HG02970 (cell line): ENCODE results near the gene ARHGEF17.

Experiments used
- ATAC-seq: cut with Tn5 transposase; IDR thresholded peaks from one replicate; pipeline ENCODE4 v1.9.1; 2021; ENCODE audit warnings: mild to moderate bottlenecking, moderate library complexity, moderate number of reproducible peaks; ENCODE audit not compliant: unreplicated experiment, low FRiP score

Gene ARHGEF17

DNA sequence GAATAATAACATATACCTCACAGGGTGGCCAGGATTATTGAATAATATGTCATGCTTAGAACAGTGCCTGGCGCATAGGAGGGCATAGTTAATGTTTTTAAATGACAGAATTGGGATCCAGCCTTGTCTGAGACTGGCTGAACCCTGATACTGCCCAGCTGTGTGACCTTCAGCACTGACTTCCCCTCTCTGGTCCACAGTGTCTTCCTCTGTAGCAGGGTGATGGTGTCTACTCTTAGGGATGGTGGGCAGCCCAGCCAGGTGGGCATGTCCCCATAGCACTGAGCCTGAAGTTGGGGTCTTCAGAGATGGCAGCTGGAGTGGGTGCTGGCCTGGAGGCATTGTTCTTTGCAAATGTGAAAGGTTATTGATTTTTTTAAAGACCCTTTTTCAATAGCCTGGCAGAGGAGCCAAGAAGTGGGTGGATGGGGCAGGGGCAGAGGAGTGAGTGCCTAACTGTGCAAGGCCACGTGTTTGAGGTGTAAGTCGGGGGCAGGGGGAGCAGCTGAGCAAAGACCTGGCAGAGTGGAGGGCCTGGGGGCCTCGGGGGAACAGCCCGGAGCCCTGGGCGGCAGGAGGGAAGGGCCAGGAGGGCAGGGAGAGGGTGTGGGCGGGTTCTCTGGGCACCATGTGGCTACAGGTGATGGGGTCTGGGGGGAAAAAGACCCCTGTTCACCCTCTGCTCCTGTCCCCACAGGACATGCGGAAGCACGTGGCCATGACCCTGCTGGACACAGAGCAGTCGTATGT lies 38.3 kb downstream of the ARHGEF17 start:
- no peak for ATAC-seq

DNA sequence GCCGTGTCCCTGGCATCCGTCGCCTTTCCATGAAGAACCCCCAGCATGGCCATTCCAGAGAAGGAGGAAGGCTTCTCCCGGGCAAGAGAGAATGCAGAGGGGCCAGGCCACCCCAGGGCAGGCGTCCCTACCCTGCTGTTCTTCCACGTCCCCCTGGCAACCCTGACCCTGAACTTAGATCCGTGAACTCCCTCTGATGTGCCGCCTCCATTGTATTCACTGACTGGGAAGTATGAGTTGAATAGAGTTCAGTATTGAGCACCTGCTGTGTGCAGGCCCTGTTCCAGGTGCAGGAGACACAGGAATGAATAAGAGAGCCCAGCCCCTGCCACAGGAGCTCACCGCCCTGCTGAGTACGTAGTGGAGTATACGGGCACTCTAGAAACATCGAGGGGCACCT lies 39.0 kb downstream of the ARHGEF17 start:
- ATAC-seq: no peak

DNA sequence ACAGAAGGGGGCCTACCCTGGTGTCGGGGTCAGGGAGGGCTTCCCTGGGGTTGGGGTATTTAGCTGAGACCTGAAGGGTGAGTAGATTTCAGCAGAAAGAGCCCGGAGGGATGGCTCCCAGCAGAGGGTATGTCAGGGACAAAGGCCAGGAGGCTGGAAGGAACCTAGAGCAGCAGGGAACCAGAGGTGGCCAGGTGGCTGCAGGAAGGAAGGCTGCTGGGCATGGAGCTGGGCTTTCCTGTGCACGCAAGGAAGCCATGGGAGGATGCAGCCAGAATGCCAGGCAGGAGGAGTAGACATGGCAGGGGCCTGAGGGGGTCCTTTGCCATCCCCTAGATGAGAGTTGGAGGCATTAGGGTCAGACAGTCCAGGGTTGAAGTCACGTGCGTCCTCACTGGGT lies 40.8 kb downstream of the ARHGEF17 start:
- ATAC-seq: no peak

DNA sequence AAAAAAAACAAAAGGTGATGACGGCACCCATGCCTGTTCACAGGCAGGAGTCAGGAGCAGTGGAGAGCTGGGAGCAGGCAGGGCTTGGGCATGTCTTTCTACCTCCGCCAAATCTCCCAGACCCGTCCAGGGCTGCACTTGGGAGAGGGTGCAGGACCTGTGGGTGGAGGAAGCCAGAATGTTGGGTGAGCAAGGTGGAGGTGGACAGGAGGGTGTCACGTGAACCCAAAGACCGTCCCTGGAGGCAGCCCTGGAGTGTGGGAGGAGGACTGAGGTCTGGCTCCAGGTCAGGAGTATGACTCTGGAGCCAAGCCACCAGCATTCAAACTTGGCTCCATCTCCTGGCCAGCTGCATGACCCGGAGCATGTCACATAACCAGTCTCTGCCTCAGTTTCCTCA lies 41.6 kb downstream of the ARHGEF17 start:
- ATAC-seq: no peak

DNA sequence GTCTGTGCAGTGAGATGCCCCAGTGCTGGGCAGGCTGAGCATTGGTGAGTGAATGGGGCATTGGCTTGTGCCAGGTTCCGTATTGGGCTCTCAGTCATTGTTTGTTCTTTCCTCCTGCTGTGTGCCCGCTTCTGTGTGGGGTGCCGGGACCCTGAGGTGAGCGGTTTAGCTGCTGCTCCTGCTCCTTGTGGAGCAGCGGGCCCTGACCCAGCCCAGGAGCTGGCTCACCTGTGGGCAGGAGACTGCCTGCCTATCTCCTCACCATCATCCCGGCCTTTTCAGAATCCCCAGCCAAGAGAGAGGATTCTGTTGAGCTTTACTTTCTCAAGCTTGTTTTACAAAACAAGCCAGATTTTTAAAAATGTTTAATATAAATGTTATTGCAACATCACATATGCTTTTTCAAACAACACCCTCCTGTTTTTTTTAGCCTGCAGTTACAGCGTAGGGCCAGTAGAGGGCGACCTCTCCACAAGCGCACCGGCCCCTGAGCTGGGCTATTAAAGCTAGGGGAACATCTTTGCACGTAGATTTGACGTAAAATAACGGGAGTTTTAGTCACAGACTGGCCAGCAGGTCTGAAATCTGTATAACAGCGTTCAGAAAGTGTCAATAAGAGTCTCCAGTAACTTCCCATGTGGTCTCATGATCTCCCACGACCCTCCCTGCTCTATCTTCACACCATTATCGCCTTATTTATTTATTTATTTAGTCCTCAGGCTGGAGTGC lies 43.0 kb downstream of the ARHGEF17 start:
- ATAC-seq: no peak

DNA sequence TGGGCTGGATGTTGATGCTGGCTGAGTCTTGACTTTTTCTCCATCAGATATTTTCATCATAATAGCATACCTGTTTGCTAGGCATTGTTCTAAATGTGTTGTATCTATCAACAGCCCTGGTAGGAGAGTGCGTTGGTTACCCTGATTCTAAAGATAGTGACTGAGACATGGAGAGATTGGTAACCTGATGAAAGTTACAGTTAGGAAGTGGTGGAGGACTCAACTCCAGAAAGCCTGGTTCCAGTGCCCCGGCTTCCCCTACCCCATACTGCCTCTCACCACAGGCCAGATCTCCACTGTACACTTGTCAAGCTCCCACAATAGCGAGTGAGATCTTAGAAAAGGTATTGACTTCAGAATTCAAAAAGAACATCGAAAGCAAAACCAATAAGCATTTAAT lies 45.3 kb downstream of the ARHGEF17 start:
- no peak for ATAC-seq

DNA sequence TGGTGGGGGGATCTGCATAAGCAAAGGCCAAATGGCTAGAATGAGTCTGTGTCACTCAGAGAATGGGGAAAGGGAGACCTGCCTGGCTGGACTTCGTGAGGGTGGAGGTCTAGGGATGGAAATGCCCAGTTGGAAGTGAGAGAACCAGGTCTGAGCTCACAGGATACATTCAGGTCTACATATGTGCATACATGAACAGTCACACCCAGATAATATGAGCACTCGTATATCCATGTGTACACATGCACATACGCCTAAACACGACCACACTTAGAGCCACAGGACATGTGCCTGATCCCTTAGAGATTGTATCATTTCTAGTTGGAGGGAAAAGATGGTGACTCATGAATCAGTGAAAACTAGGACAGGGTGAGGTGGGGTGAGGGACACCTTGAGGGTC lies 47.0 kb downstream of the ARHGEF17 start:
- no peak for ATAC-seq

DNA sequence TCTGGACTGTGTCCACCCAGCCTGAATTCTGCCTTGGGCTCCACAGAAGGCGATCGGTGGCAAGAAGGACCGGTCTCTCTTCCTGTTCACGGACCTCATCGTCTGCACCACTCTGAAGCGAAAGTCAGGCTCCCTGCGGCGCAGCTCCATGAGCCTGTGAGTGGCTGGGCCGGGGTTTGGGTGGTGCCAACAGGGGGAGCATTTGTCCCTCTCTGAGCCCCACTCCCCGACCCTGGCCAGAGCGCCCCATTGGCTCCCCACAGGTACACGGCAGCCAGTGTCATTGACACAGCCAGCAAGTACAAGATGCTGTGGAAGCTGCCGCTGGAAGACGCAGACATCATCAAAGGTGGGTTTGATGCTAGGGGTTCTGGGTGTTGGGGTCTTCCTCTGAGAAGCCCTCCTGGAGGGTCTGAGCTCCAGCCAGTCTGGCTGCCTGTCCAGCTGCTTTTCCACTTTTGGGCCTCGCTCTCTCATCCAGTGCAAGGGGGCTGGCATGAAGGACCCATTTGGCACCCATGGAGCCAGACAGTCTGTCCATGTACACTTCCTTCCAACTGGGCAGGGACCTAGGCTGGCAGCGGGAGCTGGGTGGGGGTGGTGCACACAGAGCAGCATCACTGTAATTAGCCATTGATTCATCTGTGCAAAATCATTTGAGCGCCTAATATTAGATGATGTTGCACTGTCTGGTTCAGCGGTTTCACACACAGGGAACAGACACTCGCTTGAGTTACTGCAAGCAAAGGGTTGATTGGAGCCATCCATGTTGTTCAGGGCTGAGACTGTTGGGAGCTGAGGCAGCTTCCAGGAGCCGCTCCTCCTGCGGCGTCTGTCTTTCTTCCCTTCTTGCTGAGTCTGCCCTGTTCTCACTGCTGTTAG lies 49.1 kb downstream of the ARHGEF17 start:
- ATAC-seq: no peak

DNA sequence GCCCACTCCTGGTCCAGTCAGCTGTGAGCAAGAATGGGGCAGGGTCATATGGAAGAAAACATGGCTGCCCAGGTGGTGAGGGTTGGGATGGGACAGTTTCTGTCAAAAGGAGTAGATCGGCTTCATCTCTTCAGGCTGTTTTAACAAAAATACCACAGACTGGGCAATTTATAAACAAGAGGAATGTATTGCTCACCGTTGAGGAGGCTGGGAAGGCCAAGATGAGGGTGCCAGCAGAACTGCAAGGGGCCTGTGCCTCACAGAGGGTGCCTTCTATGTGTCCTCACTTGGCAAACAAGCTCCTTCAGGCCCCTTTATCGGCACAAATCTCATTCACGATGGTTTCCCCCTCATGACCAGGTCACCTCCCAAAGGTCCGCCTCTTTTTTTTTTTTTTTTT lies 50.0 kb downstream of the ARHGEF17 start:
- ATAC-seq: no peak

DNA sequence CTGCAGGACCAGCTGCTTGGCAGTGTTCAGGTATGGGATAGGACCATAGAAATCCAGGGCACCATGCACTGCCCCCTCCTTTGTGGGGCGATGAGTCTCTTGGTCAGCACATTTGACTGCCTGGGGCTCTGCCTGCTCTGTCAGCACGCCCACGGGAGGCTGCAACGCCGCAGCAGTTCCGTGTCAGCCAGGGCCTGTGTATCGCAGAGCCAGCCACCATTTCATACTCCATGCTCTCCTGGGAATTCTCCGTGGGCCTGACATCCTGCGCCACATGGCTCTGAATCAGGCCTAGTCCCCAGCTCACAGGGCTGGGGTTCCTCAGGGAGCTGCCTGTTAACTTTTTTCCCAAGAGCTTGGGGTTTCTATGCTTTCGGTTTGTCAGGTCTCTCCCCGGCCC lies 51.3 kb downstream of the ARHGEF17 start:
- no peak for ATAC-seq

DNA sequence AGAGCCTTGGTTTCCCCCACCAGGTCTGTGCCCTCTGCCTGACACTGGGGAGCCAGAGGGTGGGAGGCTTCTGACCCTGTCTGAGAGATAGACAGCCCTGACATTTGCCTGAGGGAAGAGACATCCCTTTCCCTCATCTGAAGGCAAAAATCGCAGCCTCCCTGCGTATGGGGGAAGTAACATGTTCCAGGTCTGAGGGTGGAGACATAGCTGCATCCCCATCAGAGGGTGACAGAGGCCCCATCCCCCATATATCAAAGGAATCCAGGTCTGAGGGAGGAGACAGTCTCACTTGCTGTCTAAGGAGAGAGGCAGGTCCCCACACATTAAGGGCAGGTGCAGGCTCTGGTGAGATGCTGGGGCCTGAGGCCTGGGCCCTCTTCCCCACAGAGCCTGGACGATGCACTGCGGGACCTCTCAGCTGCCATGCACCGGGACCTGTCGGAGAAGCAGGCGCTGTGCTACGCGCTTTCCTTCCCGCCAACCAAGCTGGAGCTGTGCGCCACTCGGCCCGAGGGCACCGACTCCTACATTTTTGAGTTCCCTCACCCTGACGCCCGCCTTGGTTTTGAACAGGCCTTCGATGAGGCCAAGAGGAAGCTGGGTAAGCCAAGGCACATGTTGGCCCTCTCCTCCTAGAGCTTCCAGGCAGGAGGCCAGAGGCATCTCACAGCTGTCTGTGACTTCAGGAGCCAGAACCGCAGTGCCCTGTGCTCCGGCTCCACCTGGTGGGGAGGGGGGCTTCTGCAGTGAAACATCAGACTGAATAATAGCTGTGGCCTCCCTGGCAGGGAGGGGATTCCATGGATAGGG lies 52.1 kb downstream of the ARHGEF17 start:
- ATAC-seq: no peak

DNA sequence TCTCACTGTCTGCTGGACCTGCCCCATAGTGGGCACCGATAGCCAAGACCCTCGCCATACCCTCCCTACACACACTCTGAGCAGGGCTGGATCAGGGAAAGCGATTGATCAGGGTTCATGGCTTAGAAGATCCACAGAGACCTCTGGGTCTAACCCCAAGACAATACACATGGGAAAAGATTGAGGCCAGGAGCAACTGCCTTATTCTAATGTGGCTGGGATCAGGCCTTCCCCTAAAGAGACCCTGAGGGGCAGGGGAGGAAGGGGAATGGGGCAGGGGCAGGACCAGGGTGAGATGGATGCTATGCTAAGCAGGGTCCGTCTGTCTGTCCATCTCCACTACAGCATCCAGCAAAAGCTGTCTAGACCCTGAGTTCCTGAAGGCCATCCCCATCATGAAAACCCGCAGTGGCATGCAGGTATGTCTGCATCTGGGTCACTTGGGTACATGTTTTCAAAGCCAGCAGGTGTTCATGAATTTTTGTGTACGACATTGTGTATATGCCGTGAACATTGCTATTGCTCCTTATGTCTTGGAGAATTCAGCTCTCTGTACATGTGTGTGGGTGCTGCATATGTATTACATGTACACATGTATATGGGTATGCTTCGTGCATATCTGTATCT lies 52.8 kb downstream of the ARHGEF17 start:
- ATAC-seq: no peak

DNA sequence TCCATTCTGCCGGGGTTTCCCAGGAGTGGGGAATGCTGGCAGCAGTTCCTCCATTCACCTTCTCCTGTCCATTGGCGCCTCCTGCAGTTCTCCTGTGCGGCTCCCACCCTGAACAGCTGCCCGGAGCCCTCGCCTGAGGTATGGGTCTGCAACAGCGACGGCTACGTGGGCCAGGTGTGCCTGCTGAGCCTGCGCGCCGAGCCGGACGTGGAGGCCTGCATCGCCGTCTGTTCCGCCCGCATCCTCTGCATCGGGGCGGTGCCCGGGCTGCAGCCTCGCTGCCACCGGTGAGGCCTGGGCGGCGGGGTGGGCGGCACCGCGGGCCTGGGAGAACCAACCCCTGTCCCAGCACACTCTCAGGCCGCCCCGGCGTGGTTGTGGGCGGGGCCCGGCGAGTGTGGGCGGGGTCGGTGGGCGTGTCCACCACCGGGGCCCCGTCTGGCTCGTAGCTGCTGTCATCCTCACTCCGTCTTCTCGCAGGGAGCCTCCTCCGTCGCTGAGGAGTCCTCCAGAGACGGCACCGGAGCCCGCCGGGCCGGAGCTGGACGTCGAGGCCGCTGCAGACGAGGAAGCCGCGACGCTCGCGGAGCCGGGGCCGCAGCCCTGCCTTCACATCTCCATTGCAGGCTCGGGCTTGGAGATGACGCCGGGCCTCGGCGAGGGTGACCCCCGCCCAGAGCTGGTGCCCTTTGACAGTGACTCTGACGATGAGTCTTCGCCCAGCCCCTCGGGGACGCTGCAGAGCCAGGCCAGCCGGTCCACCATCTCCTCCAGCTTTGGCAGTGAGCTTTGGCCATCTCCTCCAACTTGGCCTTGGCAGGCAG lies 54.1 kb downstream of the ARHGEF17 start:
- no peak for ATAC-seq

DNA sequence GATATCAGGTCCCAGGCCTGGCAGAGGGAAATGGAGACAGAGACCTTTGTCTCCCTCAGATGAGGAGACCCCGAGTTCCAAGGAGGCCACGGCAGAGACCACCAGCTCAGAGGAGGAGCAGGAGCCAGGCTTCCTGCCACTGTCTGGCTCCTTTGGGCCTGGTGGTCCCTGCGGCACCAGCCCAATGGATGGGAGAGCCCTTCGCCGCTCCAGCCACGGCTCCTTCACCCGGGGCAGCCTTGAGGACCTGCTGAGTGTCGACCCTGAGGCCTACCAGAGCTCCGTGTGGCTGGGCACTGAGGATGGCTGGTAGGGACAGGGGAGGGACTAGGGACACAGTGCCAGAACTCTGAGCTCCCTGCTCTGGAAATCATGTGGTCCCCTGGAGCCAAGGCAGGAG lies 55.1 kb downstream of the ARHGEF17 start:
- no peak for ATAC-seq

DNA sequence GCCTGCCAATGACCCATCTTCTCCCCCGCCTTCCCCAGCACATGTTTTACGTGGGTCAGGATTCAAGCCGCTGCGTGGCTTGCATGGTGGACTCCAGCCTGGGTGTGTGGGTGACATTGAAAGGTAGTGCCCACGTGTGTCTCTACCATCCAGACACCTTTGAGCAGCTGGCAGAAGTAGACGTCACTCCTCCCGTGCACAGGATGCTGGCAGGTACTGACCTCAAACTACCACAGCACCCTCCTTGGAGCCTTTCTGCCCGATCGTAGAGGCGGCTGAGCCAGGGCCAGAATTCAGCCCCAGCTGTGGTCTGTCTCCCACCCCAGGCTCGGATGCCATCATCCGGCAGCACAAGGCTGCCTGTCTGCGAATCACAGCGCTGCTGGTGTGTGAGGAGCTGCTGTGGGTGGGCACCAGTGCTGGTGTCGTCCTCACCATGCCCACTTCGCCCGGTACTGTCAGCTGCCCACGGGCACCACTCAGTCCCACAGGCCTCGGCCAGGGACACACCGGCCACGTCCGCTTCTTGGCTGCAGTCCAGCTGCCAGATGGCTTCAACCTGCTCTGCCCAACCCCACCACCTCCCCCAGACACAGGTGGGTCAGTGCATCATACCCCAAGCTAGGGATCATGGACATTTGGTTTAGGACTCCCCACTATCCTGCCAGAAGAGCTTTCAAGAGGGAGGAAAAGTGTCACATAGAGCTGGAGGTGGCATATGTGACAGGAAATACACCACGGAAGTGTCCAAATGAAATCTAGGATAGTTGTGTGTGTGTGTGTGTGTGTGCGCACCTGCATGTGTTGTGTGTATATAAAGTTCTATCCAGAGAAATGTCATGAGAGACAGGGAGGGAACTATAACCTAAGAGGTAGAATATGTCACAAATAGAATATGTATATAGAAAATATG lies 57.5 kb downstream of the ARHGEF17 start:
- ATAC-seq: no peak

DNA sequence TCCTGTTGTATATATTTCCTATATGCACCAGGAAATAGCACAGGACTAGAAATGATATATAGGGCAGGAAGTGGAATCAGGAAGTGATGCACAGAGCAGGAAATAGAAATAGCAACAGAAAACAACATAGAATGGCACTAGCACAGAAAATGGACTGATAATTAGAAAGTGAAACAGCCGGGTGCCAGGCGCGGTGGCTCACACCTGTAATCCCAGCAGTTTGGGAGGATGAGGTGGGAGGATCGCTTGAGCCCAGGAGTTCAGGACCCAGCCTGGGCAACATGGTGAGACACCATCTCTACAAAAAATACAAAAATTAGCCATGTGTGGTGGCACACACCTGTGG lies 58.2 kb downstream of the ARHGEF17 start:
- ATAC-seq: no peak

DNA sequence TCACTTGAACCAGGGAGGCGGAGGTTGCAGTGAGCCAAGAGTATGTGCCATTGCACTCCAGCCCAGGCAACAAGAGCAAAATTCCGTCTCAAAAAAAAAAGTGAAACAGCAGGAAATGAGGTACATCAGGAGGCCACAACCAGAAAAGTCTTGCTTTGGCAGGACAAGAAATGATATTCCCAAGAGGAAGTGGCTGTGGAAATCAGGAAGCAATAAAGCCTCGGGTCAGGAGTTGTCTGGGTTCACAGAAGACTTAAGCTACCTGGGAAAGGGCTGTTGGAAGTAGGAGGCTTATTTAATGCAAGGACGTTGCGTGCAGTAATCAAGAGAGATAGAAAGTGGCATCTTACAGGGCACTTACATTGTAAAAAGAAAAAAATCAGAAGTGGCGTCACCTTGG lies 58.9 kb downstream of the ARHGEF17 start:
- ATAC-seq: no peak

DNA sequence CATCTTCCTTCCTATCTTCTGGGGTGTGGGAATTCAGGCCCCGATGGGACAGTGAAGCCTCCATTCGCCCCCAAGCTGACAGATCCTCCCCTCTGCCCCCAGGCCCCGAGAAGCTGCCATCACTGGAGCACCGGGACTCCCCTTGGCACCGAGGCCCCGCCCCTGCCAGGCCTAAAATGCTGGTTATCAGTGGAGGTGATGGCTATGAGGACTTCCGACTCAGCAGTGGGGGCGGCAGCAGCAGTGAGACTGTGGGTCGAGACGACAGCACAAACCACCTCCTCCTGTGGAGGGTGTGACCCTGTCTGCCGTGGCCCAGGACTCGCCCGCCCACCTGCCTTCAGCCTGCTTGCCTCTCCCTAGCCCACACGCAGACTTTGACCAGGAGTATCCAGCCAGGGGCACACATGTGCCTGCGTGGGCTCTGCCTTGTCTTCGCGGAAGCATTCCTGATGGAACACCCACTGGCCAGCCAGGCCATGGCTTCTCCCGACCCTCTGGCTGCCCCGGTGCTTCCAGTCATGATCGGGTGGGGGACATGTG lies 59.5 kb downstream of the ARHGEF17 start:
- no peak for ATAC-seq
